ENCODE measurements around the gene MANSC1. TPM values are rescaled to one million over a fixed set of nuclear protein-coding genes. Genes with fewer than 3 reads are reported as not detected.
A peak's percentile ranks its signal among the peaks of the same experiment; 100 is the strongest.

Gene MANSC1
- total and polyA plus RNA-seq, 2 of the 13 experiments (the other 11 are each of a cell fraction or from before 2014, with no cell fraction given) = 1.9 to 4.2 TPM

DNA sequence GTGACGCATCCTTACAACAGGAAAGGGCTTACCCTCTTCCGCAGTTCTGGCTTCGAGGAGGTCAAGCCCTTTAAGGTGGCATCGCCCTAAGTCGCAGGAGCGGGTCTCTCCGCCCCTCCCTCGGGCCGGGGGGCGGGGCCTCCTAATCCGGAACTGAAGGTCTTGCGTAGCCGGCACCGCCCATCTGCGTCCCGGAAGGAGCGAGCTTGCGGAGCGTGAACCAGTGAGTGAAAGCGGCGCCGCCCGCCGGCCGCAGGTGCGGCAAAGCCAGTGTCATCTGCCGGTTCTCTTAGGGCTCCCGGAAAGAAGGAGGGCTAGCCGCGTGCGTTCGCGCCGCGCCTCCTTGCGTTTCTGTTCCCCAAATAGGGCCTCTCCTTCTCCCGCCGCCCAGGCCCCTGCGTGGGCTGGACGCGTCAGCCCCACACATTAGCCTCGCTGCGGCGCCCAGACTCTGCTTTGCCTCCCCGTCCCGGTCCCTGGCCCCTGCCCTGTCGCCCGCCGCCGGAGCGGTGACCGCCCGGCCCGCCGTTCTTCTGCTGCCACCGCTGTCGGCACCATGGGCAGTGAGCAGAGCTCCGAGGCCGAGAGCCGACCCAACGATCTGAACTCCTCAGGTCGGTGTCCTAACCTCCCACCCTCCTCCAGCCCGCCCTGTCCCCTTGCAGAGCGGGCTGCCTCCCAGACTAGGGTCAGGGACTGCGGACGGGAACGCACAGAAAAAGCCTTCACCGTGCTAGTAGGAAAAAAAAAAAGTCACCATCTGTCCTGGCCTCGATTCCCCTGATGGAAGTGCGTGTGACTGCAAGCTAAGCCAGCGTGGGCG lies 7.1 kb upstream of the MANSC1 start, which contains the start of gene BORCS5 (continued):
- TF ChIP-seq, protein P1, sequence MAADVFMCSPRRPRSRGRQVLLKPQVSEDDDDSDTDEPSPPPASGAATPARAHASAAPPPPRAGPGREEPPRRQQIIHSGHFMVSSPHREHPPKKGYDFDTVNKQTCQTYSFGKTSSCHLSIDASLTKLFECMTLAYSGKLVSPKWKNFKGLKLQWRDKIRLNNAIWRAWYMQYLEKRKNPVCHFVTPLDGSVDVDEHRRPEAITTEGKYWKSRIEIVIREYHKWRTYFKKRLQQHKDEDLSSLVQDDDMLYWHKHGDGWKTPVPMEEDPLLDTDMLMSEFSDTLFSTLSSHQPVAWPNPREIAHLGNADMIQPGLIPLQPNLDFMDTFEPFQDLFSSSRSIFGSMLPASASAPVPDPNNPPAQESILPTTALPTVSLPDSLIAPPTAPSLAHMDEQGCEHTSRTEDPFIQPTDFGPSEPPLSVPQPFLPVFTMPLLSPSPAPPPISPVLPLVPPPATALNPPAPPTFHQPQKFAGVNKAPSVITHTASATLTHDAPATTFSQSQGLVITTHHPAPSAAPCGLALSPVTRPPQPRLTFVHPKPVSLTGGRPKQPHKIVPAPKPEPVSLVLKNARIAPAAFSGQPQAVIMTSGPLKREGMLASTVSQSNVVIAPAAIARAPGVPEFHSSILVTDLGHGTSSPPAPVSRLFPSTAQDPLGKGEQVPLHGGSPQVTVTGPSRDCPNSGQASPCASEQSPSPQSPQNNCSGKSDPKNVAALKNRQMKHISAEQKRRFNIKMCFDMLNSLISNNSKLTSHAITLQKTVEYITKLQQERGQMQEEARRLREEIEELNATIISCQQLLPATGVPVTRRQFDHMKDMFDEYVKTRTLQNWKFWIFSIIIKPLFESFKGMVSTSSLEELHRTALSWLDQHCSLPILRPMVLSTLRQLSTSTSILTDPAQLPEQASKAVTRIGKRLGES (CRISPR knock-in tag; IDR thresholded peaks at IDR 0.05; ENCODE audit: borderline replicate concordance) = no peak
- TF ChIP-seq ZNF329 (CRISPR knock-in tag; IDR thresholded peaks at IDR 0.05; ENCODE audit: low read depth) (no peak), SP5 (CRISPR knock-in tag; IDR thresholded peaks at IDR 0.05; ENCODE audit: borderline replicate concordance, low read depth) (peak; percentile 64; the same call in 1 of the 2 replicates), CCDC6 (CRISPR knock-in tag; IDR thresholded peaks at IDR 0.05) (peak; percentile 78), ZSCAN9 (CRISPR knock-in tag; IDR thresholded peaks at IDR 0.05; ENCODE audit: borderline replicate concordance) (peak; percentile 75), PAF1 (CRISPR knock-in tag; IDR thresholded peaks at IDR 0.05) (no peak), SMAD1 (CRISPR knock-in tag; IDR thresholded peaks at IDR 0.05; ENCODE audit: borderline replicate concordance, low read depth) (no peak), PHF5A (CRISPR knock-in tag; IDR thresholded peaks at IDR 0.05; ENCODE audit: low read depth, unreplicated experiment) (peak; percentile 85), MLLT10 (CRISPR knock-in tag; IDR thresholded peaks at IDR 0.05) (no peak), NCOA1 (CRISPR knock-in tag; IDR thresholded peaks at IDR 0.05) (no peak), ZNF652 (CRISPR knock-in tag; IDR thresholded peaks at IDR 0.05; ENCODE audit: borderline replicate concordance, low read depth) (no peak), EZH2 (conservative IDR thresholded peaks at IDR 0.05; ENCODE audit: low read depth, low read length) (no peak), ETV6 (CRISPR knock-in tag; conservative IDR thresholded peaks at IDR 0.05) (0 out of 2 replicates have a peak, but pooled peaks have one; percentile 53), SMAD9 (CRISPR knock-in tag; IDR thresholded peaks at IDR 0.05) (no peak), RBM39 (IDR thresholded peaks at IDR 0.05; ENCODE audit: low read depth, low read length, poor library complexity, severe bottlenecking) (peak; percentile 94), ZNF343 (CRISPR knock-in tag; IDR thresholded peaks at IDR 0.05) (0 out of 2 replicates have a peak, but pooled peaks have one; percentile 86), ZNF605 (CRISPR knock-in tag; IDR thresholded peaks at IDR 0.05) (peak; percentile 83)
- TF ChIP-seq, protein P2, sequence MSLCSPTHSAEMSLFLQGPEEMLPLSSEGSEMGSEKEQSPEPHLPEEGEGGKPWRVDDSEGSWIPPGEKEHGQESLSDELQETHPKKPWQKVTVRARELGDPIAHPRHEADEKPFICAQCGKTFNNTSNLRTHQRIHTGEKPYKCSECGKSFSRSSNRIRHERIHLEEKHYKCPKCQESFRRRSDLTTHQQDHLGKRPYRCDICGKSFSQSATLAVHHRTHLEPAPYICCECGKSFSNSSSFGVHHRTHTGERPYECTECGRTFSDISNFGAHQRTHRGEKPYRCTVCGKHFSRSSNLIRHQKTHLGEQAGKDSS (CRISPR knock-in tag; IDR thresholded peaks at IDR 0.05; ENCODE audit: borderline replicate concordance, low read depth) = peak; percentile 31; the same call in 1 of the 2 replicates
- TF ChIP-seq, protein P3, sequence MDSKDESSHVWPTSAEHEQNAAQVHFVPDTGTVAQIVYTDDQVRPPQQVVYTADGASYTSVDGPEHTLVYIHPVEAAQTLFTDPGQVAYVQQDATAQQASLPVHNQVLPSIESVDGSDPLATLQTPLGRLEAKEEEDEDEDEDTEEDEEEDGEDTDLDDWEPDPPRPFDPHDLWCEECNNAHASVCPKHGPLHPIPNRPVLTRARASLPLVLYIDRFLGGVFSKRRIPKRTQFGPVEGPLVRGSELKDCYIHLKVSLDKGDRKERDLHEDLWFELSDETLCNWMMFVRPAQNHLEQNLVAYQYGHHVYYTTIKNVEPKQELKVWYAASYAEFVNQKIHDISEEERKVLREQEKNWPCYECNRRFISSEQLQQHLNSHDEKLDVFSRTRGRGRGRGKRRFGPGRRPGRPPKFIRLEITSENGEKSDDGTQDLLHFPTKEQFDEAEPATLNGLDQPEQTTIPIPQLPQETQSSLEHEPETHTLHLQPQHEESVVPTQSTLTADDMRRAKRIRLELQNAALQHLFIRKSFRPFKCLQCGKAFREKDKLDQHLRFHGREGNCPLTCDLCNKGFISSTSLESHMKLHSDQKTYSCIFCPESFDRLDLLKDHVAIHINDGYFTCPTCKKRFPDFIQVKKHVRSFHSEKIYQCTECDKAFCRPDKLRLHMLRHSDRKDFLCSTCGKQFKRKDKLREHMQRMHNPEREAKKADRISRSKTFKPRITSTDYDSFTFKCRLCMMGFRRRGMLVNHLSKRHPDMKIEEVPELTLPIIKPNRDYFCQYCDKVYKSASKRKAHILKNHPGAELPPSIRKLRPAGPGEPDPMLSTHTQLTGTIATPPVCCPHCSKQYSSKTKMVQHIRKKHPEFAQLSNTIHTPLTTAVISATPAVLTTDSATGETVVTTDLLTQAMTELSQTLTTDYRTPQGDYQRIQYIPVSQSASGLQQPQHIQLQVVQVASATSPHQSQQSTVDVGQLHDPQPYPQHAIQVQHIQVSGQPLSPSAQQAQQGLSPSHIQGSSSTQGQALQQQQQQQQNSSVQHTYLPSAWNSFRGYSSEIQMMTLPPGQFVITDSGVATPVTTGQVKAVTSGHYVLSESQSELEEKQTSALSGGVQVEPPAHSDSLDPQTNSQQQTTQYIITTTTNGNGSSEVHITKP (CRISPR knock-in tag; IDR thresholded peaks at IDR 0.05; ENCODE audit: low read depth) = peak; percentile 46; the same call in 1 of the 2 replicates
- TF ChIP-seq, protein P4, sequence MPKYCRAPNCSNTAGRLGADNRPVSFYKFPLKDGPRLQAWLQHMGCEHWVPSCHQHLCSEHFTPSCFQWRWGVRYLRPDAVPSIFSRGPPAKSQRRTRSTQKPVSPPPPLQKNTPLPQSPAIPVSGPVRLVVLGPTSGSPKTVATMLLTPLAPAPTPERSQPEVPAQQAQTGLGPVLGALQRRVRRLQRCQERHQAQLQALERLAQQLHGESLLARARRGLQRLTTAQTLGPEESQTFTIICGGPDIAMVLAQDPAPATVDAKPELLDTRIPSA (CRISPR knock-in tag; IDR thresholded peaks at IDR 0.05; ENCODE audit: borderline replicate concordance) = no peak

Data from HepG2 (cell line).